Myocyte (in vitro differentiated cells): Measurements from ENCODE around the gene LRRK2. TPM values are rescaled to one million over a fixed set of nuclear protein-coding genes. Genes with fewer than 3 reads are reported as not detected.
"Not testable (repeated sequence)": the region's sequence is repeated elsewhere in the genome, so short reads cannot be mapped to it uniquely, and the experiment has no call there.

Experiments
- DNase-seq: peaks from one replicate; pipeline ENCODE4 v3.0.0-alpha.2; 2012; ENCODE audit warnings: low read depth
- total RNA-seq: library from RNA; depleted of rRNA; stranded (reverse); fragments of >200 nt; gene quantifications from 2 replicates; pipeline ENCODE4 v1.2.3, GENCODE V29; 2014

The LRRK2 gene
- total RNA-seq, 1 donor from 2014 or later = 3.7 TPM

DNA sequence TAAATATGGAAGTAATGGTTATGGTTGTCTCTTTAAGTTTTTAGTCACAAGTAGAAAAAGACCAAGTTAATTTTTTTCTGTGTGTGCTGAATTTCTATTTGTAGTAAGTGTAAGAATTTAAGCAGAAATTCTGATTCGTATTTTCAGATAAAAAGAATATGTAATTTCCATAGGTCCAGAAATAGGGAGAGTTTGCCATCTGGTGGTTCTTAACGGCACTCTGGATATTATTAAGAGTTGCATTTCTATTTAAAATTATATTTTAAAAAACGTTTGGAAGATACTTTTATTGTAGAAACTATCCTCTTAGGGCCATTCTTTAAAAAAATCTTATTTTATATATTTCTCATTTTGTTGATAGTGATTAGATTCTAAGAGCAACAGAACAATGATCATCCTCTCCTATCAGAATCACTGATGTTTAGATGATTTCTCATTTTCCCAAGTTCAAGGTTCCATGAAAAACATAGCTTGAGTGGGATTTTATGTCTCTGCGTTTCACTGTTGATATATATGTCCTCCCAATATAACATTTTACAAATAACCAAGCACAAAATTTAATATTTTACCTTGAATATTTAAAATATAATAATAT lies 88.3 kb downstream of the LRRK2 start:
- peak; percentile 21 for DNase-seq

DNA sequence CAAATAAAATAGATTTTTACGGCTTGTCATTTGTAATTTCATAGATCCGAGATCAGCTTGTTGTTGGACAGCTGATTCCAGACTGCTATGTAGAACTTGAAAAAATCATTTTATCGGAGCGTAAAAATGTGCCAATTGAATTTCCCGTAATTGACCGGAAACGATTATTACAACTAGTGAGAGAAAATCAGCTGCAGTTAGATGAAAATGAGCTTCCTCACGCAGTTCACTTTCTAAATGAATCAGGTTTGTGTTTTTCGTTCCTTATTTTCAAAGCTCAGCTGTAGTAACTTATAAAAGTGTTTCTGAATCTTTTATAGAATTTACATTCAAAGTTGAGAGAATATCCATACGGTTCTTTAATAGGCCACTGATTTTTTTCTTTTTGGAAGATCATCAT lies 89.1 kb downstream of the LRRK2 start:
- DNase-seq = no peak

DNA sequence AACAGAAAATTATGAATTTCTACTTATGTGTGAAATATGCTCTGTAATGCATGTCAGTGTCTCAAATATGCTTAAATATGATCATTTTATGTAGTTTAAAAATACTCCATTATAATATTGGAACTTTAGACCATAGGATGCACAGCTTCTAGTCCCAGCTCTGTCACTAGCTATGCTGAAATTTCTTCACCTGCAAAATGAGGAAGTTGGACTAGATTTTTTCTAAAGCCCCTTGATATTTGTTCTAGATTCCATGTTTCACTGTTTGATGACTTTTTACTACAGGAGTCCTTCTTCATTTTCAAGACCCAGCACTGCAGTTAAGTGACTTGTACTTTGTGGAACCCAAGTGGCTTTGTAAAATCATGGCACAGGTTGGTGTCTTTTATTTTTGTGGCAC lies 90.1 kb downstream of the LRRK2 start:
- DNase-seq = no peak

DNA sequence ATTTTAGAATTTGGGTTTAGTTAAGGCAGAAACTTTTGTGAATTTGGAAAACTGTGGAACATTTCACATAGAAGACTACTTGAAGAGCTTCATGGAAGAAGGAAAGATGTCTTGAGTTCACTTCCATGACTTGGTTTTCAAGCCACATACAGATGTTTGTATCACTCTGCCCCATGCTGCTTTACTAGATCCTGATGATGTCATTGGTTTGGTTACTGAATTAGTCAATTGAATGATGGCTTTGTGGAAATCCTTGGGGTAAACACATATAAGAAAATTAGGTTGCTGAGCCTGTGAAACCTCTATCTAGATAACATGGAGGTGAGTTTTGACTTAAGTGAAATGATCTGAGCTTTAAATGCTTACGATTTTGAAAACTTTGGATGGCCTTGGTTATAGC lies 90.6 kb downstream of the LRRK2 start:
- DNase-seq = no peak

DNA sequence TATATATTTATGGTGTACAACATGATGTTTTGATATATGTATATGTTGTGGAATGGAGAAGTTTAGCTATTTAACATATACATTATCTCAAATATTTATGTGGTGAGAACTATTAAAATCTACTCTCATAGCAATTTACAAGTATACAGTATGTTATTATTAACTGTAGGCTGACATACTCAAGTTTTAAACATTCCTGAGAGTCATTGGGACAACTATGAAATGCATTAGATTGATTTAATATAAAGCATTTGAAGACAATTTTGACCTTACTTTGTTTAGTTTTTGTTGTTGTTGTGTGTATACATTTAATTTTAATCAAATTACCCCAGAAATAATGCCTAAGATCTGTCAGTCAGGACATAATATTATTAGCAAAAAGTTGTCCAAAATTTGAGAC lies 99.5 kb downstream of the LRRK2 start:
- DNase-seq = no peak

DNA sequence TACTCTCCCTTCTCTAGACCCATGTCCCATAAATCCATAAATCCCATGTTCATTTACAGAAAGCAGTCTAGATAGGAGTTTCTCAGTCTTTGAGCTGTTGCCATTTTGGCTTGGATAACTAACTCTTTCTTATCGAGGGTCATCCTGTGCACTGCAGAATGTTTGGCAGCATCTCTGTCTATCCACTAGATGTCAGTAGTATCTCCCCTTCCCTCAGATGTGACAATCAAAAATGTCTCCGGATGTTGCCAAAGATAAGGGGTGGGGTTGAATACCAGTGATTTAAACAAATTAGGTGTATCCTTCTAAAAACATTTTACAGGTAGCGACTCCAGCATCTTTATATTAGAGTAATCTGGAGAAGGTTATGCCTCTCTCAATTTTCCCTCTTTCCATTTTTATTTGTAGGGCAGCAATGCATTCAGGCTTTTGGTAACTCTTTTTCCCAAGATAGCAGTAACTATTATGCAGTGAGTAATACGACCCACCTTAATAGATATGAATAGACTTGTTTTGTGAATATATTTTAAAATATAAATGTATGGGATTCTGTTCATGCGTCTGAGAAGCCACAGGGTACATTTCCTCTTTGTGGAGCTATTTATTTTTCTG lies 100.7 kb downstream of the LRRK2 start:
- peak; percentile 23 for DNase-seq

DNA sequence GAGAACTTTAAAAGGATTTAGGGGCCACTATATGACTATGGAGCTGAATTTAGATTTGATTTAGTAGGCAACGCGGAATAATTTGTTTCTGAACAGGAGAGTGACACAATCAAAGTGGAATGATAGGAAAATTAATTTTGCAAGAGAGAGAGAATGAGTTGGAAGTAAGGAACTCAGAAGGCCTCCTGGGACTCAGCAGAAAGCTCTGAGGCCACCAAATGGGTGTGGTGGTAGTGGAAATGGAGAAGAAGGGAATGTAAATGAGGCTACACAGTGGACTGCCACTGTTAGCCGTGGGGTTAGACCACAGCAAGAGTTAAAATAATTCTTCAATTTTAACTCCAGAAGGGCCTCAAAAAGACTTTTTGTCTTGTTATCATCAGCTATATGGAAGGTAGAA lies 102.7 kb downstream of the LRRK2 start:
- no peak for DNase-seq

DNA sequence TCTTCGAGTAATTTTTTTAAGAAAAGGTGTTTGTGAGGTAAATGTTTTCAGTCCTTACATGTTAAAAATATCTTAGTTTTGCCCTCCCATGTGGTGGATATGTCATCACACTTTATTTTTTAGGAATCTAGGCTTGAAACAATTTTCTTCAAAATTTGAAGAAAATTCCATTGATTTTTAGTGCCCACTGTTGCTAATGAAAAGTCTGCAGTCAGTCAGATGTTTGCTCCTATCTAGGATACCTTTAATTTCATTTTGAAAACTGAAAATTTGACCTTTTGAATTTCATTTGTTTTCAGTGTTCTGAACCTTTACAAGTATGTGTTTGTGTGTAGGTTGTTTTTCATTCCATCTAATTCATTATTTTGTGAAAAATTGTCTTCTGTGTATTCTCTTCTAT lies 105.4 kb downstream of the LRRK2 start:
- no peak for DNase-seq

DNA sequence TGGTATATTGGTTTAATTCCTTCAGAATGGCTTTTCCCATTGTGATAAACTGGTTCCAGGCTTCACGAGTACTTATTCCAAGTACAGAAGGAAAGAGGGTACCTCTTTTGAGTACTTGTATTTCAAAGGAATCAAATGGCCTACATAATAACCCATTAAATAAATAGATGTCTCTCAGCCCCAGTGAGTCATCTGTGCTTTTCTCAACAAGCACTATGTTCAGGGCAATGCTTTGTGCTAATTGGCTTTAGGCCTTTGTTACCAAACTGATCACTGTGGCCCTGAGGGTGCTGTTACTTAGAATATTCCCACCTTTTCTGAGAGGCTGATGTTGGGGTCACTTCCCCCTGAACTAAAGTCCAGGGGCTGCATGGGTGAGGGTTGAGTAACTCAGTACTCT lies 107.1 kb downstream of the LRRK2 start:
- DNase-seq = no peak

DNA sequence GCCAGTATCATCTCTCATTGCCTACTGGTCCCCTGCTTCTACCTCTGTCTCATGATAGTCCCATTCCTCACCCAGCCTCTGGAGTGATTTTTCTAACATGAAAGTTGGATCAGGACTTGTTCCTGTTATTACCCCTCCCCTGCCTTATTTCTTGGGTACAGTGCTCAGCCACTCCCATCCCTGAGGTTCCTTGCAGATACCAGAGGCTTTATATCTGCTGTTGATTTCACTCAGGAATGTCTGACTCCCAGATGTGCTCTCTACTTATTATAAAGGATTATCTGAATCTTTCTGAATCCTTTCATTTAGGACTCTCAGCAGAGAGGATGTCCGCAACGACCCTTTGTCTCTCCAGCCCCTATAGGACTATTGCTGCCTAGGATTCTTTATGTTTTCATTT lies 111.2 kb downstream of the LRRK2 start:
- no peak for DNase-seq

DNA sequence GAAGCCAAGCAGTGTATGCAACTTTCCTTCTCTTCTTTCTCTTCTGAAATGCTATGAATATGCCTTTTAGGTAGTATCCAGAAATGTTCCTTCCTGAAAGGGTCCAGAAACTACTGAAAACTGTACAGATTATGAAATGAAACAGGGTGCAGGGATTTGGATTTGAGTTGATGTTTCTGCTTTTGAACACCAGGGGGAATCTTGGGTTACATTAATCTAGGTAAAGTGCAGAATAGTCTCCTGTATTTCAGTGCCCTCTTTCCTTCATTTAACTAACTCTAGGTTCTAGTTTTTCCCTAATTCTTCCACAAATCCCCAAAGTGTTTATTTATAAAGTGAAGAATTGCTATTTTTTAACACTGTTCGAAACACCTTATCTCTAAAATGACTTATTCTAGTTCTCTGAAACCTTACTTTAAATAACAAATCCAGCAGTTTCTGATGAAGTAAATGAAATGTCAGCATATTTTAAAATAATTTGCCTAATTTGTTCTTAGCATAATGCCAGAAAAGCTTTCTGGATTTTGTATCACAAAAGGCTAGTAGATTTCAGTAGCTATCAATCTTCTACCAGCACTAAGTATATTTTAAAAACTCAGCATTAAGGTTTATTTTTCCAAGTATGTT lies 111.9 kb downstream of the LRRK2 start:
- DNase-seq = peak; percentile 13

DNA sequence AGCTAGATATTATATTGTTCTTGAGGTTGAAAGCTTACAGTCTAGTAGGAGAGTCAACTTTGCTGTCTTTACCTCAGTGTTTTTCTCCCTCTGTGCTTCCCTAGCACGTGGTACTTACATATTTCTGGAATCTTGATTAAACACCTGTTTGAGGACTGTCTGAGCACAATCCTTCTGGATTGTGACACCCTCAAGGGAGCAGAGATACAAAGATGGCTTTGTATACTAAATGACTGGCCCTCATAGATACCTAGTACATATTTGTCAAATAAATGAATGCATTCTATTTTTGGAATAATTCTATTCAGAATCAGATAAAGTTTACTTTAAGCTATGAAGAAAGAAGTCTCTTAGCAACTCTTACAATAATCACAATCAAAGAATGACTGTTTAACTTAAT lies 113.3 kb downstream of the LRRK2 start:
- DNase-seq = no peak

DNA sequence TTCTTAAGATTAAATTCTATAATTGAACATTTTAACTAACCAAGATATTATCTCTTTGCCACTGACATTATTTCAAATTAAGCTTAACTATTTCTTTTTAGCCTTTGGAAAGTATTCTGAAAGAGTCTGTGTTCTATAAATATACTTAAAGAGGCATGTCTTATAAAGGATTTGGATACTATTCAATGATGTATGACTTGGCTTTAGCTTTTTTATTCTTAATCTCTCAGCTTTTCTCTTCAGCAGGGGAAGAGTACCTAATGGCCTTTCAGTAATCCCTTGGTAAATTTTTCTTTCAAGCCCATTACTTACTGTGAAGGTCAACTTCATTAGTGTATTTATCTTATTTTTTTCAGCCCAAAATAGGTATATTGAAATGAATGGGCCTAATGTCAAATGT lies 113.8 kb downstream of the LRRK2 start:
- DNase-seq = no peak

DNA sequence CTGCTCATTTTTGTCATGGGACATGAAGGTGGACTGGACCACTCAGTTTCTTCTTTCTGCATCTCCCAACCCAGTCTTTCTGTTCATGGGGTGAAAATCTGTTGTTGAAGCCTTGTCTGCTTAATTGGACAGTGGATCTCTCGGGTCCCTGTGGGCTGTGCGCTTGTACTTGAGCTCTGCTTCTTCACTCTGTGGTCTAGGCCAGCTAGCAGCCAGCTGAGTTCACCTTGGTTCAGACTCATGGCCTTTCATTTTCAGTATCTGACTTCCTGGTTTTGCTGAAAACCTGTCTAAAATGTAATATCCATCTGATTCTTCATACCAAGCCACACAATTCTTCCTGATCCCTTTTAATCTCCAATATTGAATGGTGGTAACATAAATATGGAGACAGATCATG lies 117.2 kb downstream of the LRRK2 start:
- no peak for DNase-seq

DNA sequence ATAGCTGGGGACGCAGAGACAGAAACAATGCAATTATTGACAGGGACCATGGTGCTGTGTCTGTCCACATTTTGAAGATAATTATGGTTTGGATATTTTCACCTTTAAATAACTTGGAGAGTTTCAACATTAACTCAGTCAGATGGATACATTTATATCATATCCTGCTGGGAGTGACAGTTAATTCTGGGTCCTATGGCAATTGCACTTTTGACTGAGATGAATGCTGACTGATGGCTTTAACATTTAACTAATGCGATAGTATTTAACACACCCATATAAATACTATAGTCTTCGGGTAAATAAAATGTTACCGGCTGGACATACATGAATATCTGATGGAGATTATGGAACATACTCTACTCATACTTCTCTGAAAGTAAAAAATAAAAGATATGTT lies 118.3 kb downstream of the LRRK2 start:
- DNase-seq = no peak

DNA sequence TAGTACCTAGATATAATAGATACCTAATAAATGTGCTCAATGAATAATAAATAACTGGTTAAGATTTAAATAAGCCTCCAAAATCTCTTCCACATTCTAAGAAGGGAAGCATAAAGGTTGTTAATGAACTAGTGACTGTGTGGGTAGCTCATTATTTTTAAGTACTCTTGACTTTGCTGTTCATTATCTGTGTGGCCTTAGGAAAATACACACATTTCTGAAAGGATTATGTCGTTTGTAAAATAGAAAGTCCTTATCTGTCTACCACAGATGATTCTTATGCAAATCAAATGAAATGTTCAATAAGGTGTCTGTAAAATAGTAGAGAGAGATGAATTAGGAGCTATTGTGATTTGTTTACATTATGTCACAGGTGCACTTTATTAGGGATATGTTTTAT lies 119.5 kb downstream of the LRRK2 start:
- no peak for DNase-seq

DNA sequence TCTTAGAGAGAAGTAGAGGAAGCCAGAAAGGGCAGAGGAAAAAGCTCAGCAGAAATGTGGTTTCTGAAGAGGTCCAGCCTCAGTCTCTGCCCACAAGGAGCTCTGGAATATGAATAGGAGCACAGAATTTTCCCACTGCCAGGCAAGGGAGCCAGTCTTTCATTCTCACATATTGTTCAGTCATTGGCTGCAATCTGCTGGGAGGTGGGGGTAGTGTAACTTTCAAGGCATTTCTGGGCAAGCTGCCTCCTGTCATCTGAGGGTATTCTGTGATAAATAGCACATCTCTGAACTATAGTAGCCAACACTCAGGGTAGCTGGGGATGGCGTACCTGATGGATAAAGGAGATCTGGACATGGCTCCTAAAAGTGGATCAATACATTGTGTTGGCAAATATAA lies 127.2 kb downstream of the LRRK2 start:
- DNase-seq = no peak

DNA sequence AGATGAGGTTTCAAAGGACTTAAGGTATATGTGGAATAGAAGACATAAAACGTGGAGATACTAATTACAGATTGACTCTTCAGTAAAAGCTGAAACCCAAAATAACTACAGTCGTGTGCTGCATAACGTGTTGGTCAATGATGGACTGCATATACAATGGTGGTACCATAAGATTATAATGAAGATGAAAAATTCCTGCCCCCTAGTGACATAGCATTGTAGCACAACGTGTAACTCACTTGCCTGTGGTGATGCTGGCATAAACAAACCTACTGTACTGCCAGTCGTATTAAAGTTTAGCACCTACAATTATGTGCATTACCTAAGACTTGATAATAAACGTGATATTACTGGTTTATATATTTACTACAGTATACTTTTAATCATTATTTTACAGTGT lies 150.3 kb downstream of the LRRK2 start:
- no peak for DNase-seq

DNA sequence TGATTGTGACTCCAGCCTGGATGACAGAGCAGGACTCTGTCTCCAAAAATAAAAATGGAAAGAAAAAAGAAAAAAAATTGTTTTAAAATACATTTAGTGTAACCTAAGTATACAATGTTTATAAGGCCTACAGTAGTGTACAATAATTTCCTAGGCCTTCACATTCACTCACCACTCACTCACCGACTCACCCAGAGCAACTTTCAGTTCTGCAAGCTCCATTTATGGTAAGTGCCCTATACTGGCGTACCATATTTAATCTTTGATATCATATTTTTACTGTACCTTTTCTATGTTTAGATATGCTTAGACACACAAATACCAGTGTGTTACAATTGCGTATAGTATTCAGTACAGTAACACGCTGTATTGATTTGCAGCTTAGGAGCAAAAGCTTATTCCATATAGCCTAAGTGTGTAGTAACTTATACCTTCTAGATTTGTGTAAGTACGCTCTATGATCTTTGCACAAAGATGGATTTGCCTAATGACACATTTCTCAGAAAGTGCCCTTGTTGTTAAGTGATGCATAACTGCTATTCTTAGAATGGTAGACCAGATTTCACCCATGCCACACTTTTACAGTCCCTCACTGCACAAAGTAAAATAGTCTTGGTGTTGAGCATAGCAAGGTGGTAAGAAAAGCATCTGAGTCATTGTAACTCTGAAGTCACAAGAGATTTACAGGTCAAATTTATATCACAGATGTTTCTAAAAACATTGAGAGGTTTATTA lies 151.9 kb downstream of the LRRK2 start:
- DNase-seq = peak; percentile 14

DNA sequence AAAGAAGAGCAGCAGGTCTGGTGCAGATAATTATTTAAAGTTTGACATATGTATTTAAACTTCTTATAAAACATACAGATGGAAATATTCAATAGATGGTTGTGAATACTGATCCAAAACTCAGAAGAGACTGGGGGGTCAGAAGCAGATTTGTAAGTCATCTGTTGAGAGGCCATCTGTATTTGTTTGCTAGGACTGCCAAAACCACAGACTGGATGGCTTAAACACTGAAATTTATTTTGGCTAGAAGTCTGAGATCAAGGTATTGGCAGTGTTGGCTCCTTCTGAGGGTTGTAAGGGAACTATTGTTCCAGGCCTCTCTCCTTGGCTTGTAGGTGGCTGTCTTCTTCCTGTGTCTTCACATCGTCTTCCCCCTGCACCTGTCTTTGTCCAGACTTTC lies 153.9 kb downstream of the LRRK2 start:
- peak; percentile 1 for DNase-seq

DNA sequence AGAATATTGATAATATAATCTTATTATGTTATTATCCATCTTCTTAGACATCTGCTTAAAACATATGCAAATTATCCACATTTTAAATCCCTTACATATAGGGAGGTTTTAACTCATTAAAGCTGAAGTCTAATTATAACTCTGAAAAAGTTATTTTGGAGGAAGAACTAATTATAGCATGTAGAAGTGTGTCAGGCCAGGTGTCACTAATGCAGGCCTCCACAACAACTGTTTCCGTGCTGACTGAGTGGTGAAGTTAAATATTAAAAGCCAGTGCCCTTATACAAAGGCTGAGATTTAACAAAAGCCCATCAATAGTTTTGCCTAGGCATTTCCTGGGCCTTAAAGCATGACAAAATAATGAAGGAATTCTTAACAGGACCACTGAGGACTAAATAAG lies 157.4 kb downstream of the LRRK2 start:
- DNase-seq = peak; percentile 31

DNA sequence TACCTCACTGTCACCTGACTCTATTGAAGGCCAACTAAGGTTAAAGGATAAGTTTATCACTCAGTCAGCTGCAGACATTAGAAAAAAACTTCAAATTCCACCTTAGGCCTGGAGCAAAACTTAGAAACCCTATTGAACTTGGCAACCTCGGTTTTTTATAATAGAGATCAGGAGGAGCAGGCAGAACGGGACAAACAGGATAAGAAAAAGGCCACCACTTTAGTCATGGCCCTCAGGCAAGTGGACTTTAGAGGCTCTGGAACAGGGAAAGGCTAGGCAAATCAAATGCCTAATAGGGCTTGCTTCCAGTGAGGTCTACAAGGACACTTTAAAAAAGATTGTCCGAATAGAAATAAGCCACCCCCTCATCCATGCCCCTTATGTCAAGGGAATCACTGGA lies 162.5 kb downstream of the LRRK2 start:
- DNase-seq = not testable (repeated sequence)

DNA sequence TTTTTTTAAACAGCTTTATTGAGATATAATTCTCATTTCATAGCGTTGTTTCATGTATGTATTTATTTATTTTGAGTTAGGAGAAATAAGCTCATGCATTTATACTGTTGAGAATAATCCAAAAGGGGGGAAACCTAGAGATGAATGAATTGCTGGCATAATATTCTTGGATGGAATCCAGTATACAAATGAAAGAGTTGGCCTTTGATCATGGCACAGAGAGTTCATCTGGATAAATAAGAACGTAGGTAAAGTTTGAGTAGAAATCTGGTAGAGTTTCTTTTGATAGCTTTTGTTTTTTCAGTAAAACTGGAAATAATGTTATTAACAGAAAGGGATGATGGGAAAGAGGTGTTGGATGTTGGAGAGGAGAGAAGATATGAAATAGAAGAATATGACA lies 166.2 kb downstream of the LRRK2 start:
- DNase-seq = no peak
